BJ (cell line): Measurements from ENCODE around the gene SCO1. TPM values are rescaled to one million over a fixed set of nuclear protein-coding genes. Genes with fewer than 3 reads are reported as not detected.

Source experiments
- CTCF ChIA-PET: fragments of 350-600 bp; formaldehyde crosslinking; extraction: SDS; loops from one replicate; lab custom pipeline; 2021; ENCODE audit warnings: antibody characterized with exemption, inconsistent platforms; lab: Yijun Ruan, JAX
- POLR2A ChIA-PET: fragments of 300-600 bp; sonication (Branson Sonifier 250); formaldehyde crosslinking; extraction: SDS; loops from one replicate; lab custom pipeline; 2021; ENCODE audit warnings: antibody characterized with exemption; lab: Charles Lee
- DNase-seq: peaks from one replicate; pipeline ENCODE4 v3.0.0-alpha.2; 2011; ENCODE audit warnings: low read depth
- H3K27me3 ChIP-seq: 2 replicates; pipeline ENCODE4 v1.6.0; 2011; ENCODE audit warnings: low read length; ENCODE audit not compliant: control insufficient read depth, insufficient read depth
- H3K36me3 ChIP-seq: 2 replicates; pipeline ENCODE4 v1.5.1; 2011; ENCODE audit warnings: low read length; ENCODE audit not compliant: control insufficient read depth, insufficient read depth
- H3K4me3 ChIP-seq: 2 replicates; pipeline ENCODE4 v1.5.1; 2011; ENCODE audit warnings: low read depth, mild to moderate bottlenecking, control low read depth, low read length
- polyA plus RNA-seq: library from polyadenylated mRNA; depleted of rRNA; stranded (reverse); fragments of >200 nt; gene quantifications from 2 replicates; pipeline ENCODE4 v1.2.3, GENCODE V29; 2011
- TF ChIP-seq, protein P1 (sequence below): IDR thresholded peaks from 2 replicates; pipeline ENCODE4 v1.5.1; 2011; ENCODE audit warnings: low read depth, mild to moderate bottlenecking, control low read depth, inconsistent platforms, low read length, moderate library complexity; ENCODE audit not compliant: insufficient read depth

Gene SCO1
- polyA plus RNA-seq, 1 experiment: 21.7 TPM

DNA sequence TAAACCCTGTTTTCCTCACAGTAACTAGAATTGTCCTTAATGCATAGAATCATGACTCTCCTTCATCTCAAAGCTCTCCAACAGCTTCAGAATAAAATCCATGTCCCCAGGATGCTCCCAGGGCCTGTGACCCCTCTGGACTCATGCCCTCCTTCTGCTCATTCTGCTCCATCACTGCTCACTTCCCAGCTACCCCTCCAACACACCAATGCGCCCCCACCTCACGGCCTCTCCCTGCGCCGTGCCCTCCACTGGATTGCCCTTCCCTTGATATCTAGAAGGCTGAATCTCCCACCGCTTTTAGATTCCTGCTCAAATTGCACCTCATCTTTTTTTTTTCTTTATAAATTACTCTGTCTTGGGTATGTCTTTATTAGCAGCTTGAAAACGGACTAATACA is 45.1 kb upstream of the SCO1 start:
- ChIA-PET POLR2A (interaction anchor here (0.6 kb wide), 1 partner anchor 48 kb away, joined by 3 read pairs; no protein-coding TSS in a partner anchor), CTCF (interaction anchor here (1.0 to 2.4 kb wide), 3 partner anchors 12 to 103 kb away, joined by 3 to 13 read pairs (median 3); no protein-coding TSS in a partner anchor)
- TF ChIP-seq, protein P1, sequence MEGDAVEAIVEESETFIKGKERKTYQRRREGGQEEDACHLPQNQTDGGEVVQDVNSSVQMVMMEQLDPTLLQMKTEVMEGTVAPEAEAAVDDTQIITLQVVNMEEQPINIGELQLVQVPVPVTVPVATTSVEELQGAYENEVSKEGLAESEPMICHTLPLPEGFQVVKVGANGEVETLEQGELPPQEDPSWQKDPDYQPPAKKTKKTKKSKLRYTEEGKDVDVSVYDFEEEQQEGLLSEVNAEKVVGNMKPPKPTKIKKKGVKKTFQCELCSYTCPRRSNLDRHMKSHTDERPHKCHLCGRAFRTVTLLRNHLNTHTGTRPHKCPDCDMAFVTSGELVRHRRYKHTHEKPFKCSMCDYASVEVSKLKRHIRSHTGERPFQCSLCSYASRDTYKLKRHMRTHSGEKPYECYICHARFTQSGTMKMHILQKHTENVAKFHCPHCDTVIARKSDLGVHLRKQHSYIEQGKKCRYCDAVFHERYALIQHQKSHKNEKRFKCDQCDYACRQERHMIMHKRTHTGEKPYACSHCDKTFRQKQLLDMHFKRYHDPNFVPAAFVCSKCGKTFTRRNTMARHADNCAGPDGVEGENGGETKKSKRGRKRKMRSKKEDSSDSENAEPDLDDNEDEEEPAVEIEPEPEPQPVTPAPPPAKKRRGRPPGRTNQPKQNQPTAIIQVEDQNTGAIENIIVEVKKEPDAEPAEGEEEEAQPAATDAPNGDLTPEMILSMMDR: no peak
- DNase-seq: no peak
- H3K4me3 ChIP-seq: no peak overlapping the region
- 0 out of 2 replicates have a peak, but pooled peaks cover 2% of the 10 kb centered on the region for H3K27me3 ChIP-seq
- H3K36me3 ChIP-seq: no peaks in the 10 kb centered on the region

DNA sequence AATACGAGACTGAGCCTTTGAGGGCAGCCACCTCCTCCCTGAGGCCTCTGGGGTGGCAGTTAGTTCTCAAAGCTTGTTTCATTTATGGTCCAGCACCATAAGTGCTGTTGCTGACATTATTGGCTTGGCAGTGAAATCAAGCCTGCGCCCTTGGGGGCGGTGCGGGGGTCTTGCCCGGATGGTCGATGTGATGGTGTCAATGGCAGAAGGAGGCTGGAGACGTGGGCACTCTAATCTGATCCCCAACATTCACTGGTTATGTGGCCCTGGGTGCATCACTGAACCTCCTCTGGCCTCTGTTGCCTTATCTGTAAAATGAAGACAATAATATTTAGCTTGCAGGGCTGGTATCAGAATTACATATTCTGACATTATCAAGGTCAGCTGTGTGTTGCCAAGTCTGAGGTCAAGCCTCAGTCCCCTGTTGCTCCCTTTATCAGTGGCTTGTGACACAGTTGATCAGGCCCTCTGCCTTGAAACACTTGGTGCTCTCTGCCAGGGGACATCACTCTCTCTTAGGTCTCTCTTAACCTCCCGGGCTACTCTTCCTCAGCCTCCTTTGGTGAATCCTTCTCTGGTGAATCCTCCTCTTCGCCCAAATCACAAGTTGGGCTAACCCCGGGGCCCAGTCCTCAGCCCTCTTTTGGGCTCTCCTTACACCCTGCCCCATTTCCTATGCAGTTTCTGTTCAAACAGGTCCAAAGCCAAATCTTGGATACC is 44.2 kb upstream of the SCO1 start:
- TF ChIP-seq, protein P1: no peak
- no peaks in the 10 kb centered on the region for H3K36me3 ChIP-seq
- no peak for DNase-seq
- POLR2A ChIA-PET: interaction anchor here (0.7 kb wide), 1 partner anchor 7 kb away, joined by 3 read pairs; no protein-coding TSS in a partner anchor
- CTCF ChIA-PET: interaction anchor here (0.7 to 2.4 kb wide), 4 partner anchors 13 to 111 kb away, joined by 3 to 13 read pairs (median 3); no protein-coding TSS in a partner anchor
- no peaks in the 10 kb centered on the region for H3K27me3 ChIP-seq
- no peak overlapping the region for H3K4me3 ChIP-seq

DNA sequence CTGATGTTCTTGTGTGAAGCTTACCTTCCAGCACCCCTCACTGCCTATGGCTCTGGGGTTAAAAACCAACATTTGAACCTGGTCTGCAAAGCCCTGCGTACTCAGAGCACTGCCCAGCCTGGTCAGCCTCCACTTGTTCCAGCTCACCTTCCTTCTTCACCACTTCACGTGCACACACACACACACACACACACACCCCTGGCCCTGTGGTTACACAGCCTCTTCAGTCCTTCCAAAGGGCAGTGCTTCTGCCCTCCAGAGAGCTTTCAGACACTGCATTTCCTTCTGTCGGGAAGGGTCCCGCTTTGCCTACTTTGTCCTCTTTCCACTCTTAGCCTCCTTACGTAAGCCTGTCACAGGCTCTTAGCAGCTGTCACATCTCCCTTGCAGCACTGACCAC is 42.1 kb upstream of the SCO1 start:
- CTCF ChIA-PET: interaction anchor here (0.6 to 4.6 kb wide), 3 partner anchors 10 to 105 kb away, joined by 3 to 71 read pairs (median 3); no protein-coding TSS in a partner anchor
- POLR2A ChIA-PET: no interaction called here

DNA sequence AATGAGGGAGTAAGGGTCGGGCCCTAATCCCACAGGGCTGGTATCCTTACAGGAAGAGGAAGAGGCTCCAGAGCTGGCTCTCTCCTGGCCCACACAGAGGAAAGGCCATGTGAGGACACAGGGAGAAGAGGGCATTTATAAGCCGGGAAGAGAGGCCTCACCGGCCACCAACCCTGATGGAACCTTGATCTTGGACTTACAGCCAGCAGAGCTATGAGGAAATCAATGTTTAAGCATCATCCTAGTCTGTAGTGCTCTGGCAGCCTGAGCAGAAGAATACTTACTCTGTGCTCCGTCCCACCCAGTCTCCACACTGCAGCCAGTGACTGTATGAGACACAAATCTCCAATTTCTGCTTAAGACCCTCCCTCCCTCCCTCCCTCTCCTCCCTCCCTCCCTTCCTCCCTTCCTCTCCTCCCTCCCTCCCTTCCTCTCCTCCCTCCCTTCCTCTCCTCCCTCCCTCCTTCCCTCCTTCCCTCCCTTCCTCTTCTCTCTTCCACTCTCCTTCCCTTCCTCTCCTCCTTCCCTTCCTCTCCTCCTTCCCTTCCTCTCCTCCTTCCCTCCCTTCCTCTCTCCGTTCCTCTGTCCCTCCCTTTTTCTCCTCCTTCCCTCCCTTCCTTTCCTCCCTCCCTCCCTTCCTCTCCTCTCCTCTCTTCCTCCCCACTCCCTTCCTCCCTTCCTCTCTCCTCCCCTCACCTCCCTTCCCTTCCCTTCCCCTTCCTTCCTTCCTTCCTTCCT is 41.4 kb upstream of the SCO1 start:
- ChIA-PET CTCF (interaction anchor here (0.6 to 4.6 kb wide), 3 partner anchors 11 to 106 kb away, joined by 3 to 71 read pairs (median 3); no protein-coding TSS in a partner anchor), POLR2A (no interaction called here)
- DNase-seq: no peak
- Histone ChIP-seq H3K36me3 (no peaks in the 10 kb centered on the region), H3K4me3 (no peak overlapping the region), H3K27me3 (no peaks in the 10 kb centered on the region)
- TF ChIP-seq, protein P1: no peak

More for the DNA sequence above, 42.1 kb upstream of the SCO1 start:
- H3K27me3 ChIP-seq: no peaks in the 10 kb centered on the region
- H3K36me3 ChIP-seq: no peaks in the 10 kb centered on the region
- TF ChIP-seq, protein P1: no peak
- H3K4me3 ChIP-seq: no peak overlapping the region
- DNase-seq: no peak

DNA sequence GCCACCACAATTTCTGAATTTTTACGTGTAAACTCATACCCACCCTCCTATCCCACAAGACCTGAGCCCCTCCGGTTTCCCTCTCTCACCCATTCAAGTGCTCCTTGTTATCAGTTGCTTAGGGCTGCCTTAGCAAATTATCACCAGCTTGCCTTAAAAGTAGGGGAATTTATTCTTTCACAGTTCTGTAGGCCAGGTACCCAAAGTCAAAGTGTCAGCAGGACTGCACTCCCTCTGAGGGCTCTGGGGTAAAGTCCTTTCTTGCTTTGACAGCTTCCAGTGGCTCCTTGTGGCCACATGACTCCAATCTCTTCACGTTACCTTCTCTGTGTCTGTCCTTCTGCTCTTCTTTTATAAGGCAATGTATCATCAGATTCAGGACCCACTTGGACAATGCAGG is 40.4 kb upstream of the SCO1 start:
- H3K36me3 ChIP-seq: no peaks in the 10 kb centered on the region
- no peaks in the 10 kb centered on the region for H3K27me3 ChIP-seq
- H3K4me3 ChIP-seq: no peak overlapping the region
- ChIA-PET POLR2A (no interaction called here), CTCF (interaction anchor here (0.7 to 4.6 kb wide), 28 partner anchors 7 to 1249 kb away, joined by 3 to 71 read pairs (median 5); partner anchors contain the start of gene PIRT)
- DNase-seq: no peak
- TF ChIP-seq, protein P1: no peak
